ENCODE measurements around the gene ZEB1.

DNA sequence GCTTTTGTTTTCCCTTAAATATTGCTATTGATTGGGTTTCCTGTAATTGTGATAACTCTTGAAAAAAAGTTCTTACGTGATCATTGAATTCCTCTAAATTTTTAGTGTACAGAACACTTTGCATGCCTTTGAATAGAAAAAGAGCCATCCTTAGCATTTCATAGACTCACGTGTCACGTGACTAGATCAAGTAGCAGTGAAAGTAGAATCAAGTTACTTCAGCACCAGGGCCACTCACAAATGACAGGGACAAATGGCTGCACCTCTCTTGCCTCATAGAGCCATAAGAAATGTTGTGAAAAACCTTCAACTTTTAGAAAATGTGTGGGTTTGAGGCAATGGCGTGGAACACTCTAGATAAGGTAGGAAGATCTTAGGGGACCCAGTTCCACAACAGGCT, 203.8 kb downstream of the ZEB1 start:
- TF ChIP-seq, protein P1, sequence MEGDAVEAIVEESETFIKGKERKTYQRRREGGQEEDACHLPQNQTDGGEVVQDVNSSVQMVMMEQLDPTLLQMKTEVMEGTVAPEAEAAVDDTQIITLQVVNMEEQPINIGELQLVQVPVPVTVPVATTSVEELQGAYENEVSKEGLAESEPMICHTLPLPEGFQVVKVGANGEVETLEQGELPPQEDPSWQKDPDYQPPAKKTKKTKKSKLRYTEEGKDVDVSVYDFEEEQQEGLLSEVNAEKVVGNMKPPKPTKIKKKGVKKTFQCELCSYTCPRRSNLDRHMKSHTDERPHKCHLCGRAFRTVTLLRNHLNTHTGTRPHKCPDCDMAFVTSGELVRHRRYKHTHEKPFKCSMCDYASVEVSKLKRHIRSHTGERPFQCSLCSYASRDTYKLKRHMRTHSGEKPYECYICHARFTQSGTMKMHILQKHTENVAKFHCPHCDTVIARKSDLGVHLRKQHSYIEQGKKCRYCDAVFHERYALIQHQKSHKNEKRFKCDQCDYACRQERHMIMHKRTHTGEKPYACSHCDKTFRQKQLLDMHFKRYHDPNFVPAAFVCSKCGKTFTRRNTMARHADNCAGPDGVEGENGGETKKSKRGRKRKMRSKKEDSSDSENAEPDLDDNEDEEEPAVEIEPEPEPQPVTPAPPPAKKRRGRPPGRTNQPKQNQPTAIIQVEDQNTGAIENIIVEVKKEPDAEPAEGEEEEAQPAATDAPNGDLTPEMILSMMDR (IDR thresholded peaks at IDR 0.05; ENCODE audit: poor library complexity, severe bottlenecking) = no peak
- TF ChIP-seq POLR2AphosphoS5 (IDR thresholded peaks at IDR 0.05) = no peak

Data from neural cell (in vitro differentiated cells).